ENCODE results near the gene APC2.

APC2 gene

GRCh38 chr19:1446713-1447481 lies 3.0 kb upstream of the APC2 start:
- no peak for DNase-seq (ENCODE audit: low spot score)

GRCh38 chr19:1447504-1447903 lies 2.4 kb upstream of the APC2 start:
- no peak for DNase-seq (ENCODE audit: low spot score)

- DNase-seq (ENCODE audit: low spot score): no peak
Measured at GRCh38 chr19:1447944-1448343, 2.0 kb upstream of the APC2 start.

GRCh38 chr19:1450735-1451731 lies 1.1 kb downstream of the APC2 start:
- DNase-seq (ENCODE audit: low spot score): no peak

- no peak for DNase-seq (ENCODE audit: low spot score)
Measured at GRCh38 chr19:1451916-1452801, 2.2 kb downstream of the APC2 start.

- DNase-seq (ENCODE audit: low spot score): no peak
Measured at GRCh38 chr19:1452802-1453524, 3.0 kb downstream of the APC2 start.

- no peak for DNase-seq (ENCODE audit: low spot score)
Measured at GRCh38 chr19:1453525-1454364, 3.8 kb downstream of the APC2 start.

- DNase-seq (ENCODE audit: low spot score): peak; percentile 20
Measured at GRCh38 chr19:1455002-1455335, 5.0 kb downstream of the APC2 start.

- peak; percentile 91 for DNase-seq (ENCODE audit: low spot score)
Measured at GRCh38 chr19:1455336-1456120, 5.6 kb downstream of the APC2 start.

GRCh38 chr19:1456121-1456900 lies 6.4 kb downstream of the APC2 start:
- no peak for DNase-seq (ENCODE audit: low spot score)

GRCh38 chr19:1457031-1457739 lies 7.3 kb downstream of the APC2 start:
- DNase-seq (ENCODE audit: low spot score): no peak

- DNase-seq (ENCODE audit: low spot score): no peak
Measured at GRCh38 chr19:1457892-1458291, 8.0 kb downstream of the APC2 start.

- no peak for DNase-seq (ENCODE audit: low spot score)
Measured at GRCh38 chr19:1459479-1459878, 9.6 kb downstream of the APC2 start.

- no peak for DNase-seq (ENCODE audit: low spot score)
Measured at GRCh38 chr19:1460033-1460995, 10.4 kb downstream of the APC2 start.

GRCh38 chr19:1461862-1462261 lies 11.9 kb downstream of the APC2 start:
- no peak for DNase-seq (ENCODE audit: low spot score)

GRCh38 chr19:1465191-1466016 lies 15.5 kb downstream of the APC2 start:
- no peak for DNase-seq (ENCODE audit: low spot score)

Measured in LoVo (cell line).